ENCODE results near the gene NTM.
"Not testable (repeated sequence)": the region's sequence is repeated elsewhere in the genome, so short reads cannot be mapped to it uniquely, and the experiment has no call there.

NTM gene

DNA sequence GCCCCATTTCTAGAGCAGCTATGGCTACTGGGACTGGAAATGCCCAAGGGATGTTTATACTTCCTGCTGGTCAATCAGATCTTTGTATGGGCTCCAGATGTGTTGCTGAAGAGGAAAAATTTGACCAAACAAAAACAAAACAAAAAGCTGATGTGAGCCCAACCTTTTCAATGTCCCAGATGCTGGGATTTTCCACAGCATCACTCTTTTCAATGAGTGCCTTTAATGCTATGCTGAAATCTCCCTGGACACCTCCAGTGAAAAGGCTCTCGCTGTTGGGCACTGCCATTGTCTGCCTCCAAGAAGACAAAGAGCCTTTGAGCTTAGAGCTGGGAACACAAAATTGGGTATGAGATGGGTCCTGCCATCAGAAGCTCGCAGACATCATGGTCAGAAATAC lies 671.9 kb downstream of the NTM start:
- no peak for DNase-seq

DNA sequence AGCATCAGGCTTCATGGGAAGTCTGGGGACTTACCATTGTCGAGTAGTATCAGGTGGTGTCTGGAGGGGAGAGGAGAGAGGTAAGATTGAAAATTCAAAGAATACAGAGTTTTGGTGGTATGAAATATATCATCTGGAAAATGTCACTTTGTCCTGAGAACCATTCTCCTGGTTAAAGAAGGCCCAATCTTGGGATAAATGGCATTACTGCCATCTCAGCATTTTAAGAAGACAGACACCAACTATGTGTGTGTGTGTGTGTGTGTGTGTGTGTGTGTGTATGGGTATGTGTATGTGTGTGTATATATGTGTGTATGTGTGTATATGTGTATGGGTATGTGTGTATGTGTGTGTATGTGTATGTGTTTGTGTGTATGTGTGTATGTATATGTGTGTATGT lies 673.3 kb downstream of the NTM start:
- no peak for DNase-seq

- DNase-seq = no peak
These were observed 674.7 kb downstream of the NTM start for GRCh38 chr11:132045107-132045506.

GRCh38 chr11:132046288-132046865 lies 676.0 kb downstream of the NTM start:
- DNase-seq = no peak

GRCh38 chr11:132047167-132047566 lies 676.8 kb downstream of the NTM start:
- DNase-seq = no peak

- no peak for DNase-seq
These were observed 677.6 kb downstream of the NTM start for GRCh38 chr11:132048040-132048439.

- DNase-seq = no peak
These were observed 678.8 kb downstream of the NTM start for GRCh38 chr11:132049205-132049604.

- no peak for DNase-seq
These were observed 679.6 kb downstream of the NTM start for GRCh38 chr11:132050049-132050448.

GRCh38 chr11:132050577-132051165 lies 680.3 kb downstream of the NTM start:
- no peak for DNase-seq

DNA sequence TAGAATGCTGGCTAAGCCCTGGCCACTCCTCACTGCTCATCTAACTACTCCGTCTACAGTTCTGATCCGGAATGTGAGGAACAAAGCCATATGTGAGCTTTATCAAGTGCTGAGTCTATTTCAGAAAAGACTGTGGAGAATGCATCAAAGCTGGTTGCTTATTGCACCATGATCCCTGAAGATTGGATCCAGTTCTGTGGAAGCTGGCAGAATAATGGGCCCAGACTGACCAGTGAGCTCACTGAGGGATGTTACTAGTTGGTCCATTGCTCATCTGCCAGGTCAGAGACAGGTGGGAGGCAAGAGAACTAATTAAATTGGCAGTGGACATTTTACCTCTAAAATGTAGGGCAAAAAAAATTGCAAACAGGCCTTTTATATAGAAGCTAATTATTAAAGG lies 681.3 kb downstream of the NTM start:
- DNase-seq = no peak

GRCh38 chr11:132052342-132052741 lies 681.9 kb downstream of the NTM start:
- DNase-seq = no peak

GRCh38 chr11:132052904-132053303 lies 682.5 kb downstream of the NTM start:
- DNase-seq = no peak

DNA sequence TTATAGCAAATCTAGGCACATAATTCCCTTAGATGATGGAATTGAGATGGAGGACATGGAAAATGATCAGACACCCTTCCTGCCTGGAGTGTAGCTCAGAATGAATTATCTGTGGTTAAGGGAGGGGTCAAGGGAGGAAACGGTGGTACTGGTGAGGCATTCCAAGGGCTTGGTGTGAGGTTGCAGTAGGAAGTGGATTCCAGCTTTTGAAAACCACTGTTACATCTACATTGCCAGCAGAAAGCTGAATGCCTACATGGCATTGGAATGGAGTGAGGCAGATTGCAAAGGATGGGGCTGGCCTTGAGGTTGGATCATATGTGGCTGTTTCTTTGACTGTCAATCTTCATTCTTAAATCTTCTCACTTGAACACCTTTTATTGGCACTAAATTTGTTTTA lies 684.4 kb downstream of the NTM start:
- no peak for DNase-seq

- no peak for DNase-seq
These were observed 684.9 kb downstream of the NTM start for GRCh38 chr11:132055296-132055695.

DNA sequence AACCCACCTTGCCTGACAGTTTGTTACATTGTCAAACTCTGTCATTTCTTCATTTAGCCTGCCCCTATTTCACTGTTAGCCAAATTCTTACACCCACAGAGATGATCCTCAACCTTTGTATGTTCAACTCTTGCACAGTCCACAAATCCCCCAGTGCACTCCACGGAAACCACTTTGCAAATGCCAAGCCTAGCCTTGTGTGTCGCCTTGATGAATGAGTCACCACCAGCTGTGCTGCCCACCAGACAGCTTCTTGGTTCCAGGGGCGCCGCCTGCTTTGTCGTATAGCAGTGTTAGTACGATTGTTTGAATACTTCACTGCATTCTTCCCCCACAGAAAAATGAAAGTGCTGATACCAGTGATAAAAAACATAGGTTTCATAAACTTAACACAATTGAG lies 686.3 kb downstream of the NTM start:
- no peak for DNase-seq

- DNase-seq = no peak
These were observed 686.9 kb downstream of the NTM start for GRCh38 chr11:132057266-132057665.

DNA sequence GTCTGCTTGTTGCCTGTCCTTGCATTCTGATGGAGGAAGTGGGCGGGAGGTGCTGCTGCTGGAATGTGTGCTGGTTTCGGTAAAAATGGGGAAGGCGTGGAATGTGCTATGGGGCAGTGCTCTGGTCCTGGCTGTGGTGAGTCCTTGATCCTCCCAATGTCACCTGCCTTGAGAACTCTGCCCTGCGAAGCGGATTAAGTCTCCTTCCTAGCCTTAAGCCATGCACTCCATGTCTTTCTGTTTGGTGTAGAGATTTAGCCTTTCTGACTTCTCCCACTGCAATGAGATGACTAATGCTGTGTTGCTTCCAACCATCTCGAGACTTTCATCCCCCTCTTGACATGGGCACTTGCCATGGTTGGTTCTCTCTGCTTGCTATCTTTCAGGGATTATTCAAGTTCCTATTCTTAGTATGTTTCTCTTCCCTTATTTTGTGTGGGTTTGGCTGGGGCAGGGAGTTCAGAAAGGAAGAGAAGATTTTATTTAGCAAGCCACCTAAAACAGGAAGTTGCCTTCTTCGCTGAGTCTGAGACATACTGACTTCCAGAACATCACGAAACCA lies 687.9 kb downstream of the NTM start:
- DNase-seq = no peak

GRCh38 chr11:132060567-132060966 lies 690.2 kb downstream of the NTM start:
- no peak for DNase-seq

DNA sequence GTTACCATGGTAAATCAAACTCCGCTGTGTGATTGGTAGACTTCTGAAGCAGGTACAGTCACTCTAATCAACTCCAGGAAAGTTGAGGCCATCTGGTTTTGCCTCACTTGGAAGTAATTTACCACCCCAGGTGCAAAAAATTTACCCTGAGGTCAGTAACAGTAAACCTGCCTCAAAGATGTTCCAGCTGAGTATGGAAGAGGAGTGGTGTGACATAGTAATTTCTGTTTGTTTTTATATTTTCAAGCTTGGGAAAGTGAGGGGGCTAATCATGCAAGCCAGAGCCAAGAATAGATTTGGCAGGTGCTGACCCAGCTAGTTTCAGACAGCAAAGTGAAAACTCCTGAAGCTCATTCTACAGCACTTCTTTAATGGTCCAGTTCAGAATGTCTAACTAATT lies 691.6 kb downstream of the NTM start:
- no peak for DNase-seq

DNA sequence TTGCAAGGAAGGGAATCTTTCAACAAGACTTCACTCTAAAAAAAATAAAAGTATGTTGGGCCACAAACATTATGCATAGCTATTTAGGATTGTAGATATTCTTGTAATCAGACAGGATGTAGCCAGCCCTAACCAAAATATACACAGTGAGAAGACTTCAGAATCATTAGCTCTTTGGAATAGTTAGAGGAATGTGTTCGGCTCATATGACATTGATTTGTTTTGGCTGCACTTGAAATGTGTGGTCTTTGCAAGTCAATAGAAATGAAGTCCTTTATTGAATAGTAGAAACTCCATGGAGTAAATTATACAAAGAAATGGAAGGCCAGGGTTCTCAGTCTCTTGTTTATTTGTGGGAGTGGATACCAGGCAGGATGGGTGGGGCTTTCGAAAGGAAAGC lies 692.1 kb downstream of the NTM start:
- DNase-seq = no peak

- no peak for DNase-seq
These were observed 694.7 kb downstream of the NTM start for GRCh38 chr11:132064987-132065620.

GRCh38 chr11:132068556-132068955 lies 698.1 kb downstream of the NTM start:
- no peak for DNase-seq

GRCh38 chr11:132069593-132069992 lies 699.2 kb downstream of the NTM start:
- not testable (repeated sequence) for DNase-seq

DNA sequence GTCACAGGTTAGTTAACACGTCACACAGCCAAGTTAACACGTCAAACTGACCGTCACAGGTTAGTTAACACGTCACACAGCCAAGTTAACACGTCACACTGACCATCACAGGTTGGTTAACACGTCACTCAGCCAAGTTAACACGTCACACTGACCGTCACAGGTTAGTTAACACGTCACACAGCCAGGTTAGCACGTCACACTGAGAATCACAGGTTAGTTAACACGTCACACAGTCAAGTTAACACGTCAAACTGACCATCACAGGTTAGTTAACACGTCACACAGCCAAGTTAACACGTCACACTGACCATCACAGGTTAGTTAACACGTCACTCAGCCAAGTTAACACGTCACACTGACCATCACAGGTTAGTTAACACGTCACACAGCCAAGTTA lies 700.5 kb downstream of the NTM start:
- not testable (repeated sequence) for DNase-seq

Data from NCI-H2171 (cell line).